ENCODE measurements around the gene CAMTA1. TPM values are rescaled to one million over a fixed set of nuclear protein-coding genes. Genes with fewer than 3 reads are reported as not detected.
"Not testable (repeated sequence)": the region's sequence is repeated elsewhere in the genome, so short reads cannot be mapped to it uniquely, and the experiment has no call there.

CAMTA1 gene
- total RNA-seq, 1 experiment from 2014 or later = 102 TPM

GRCh38 chr1:7686301-7686850 lies 901.1 kb downstream of the CAMTA1 start:
- H3K27me3 ChIP-seq (ENCODE audit: control insufficient read depth, insufficient read depth, low read length) = no peaks in the 10 kb centered on the region; the same call in 1 of the 2 replicates
- peak; percentile 48 for DNase-seq
- no peak overlapping the region for H3K4me3 ChIP-seq (ENCODE audit: insufficient read depth, low read depth, low read length)
- H3K36me3 ChIP-seq (replicated peaks; ENCODE audit: control insufficient read depth, insufficient read depth, low read length) = no peaks in the 10 kb centered on the region

DNA sequence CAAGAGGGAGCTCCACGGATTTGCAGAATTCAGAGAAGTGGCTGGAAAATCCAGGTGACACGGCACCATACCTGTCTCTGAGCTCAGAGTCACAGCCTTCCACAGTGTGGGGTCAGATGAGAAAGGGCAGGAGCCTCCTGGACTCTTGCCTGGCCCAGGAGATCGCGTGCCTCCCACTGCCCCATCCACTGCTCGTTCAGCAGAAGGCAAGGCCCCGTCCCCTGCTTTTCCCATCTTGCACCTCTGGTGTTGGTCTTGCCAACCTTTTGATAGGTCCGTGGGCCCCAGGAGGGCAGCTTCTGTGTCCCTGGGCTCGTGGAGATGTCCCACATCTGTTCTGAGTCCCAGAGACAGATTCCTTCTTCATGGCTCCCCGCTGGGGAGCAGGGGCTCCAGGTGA lies 902.2 kb downstream of the CAMTA1 start:
- Histone ChIP-seq H3K36me3 (replicated peaks; ENCODE audit: control insufficient read depth, insufficient read depth, low read length) (no peaks in the 10 kb centered on the region), H3K4me3 (ENCODE audit: insufficient read depth, low read depth, low read length) (no peak overlapping the region), H3K27me3 (ENCODE audit: control insufficient read depth, insufficient read depth, low read length) (no peaks in the 10 kb centered on the region; the same call in 1 of the 2 replicates)
- DNase-seq = peak; percentile 16

DNA sequence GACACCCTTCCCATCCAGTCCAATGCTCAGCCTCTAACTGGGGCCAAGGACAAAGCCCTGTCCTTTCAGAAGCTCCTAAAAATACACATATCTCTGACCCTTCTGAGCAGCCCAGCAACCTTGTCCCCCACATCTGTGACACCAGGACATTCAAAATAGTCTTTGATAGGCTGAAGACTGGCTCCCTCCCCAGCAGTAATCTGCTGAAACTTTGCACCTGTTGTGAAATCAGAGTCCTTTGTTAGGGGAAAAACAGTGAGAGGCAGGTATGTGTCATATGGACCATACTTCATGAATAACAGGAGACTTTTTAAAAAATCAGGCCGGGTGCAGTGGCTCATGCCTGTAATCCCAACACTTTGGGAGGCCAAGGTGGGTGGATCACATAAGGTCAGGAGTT lies 903.4 kb downstream of the CAMTA1 start:
- no peaks in the 10 kb centered on the region; the same call in 1 of the 2 replicates for H3K27me3 ChIP-seq (ENCODE audit: control insufficient read depth, insufficient read depth, low read length)
- H3K4me3 ChIP-seq (ENCODE audit: insufficient read depth, low read depth, low read length) = no peak overlapping the region
- DNase-seq = no peak
- no peaks in the 10 kb centered on the region for H3K36me3 ChIP-seq (replicated peaks; ENCODE audit: control insufficient read depth, insufficient read depth, low read length)

GRCh38 chr1:7689307-7689706 lies 904.1 kb downstream of the CAMTA1 start:
- not testable (repeated sequence) for H3K27me3 ChIP-seq (ENCODE audit: control insufficient read depth, insufficient read depth, low read length)

GRCh38 chr1:7690076-7690475 lies 904.8 kb downstream of the CAMTA1 start:
- DNase-seq = peak; percentile 10
- no peaks in the 10 kb centered on the region; the same call in 1 of the 2 replicates for H3K27me3 ChIP-seq (ENCODE audit: control insufficient read depth, insufficient read depth, low read length)
- no peaks in the 10 kb centered on the region for H3K36me3 ChIP-seq (replicated peaks; ENCODE audit: control insufficient read depth, insufficient read depth, low read length)
- H3K4me3 ChIP-seq (ENCODE audit: insufficient read depth, low read depth, low read length) = no peak overlapping the region

More at GRCh38 chr1:7689307-7689706, 904.1 kb downstream of the CAMTA1 start:
- H3K36me3 ChIP-seq (replicated peaks; ENCODE audit: control insufficient read depth, insufficient read depth, low read length); DNase-seq; H3K4me3 ChIP-seq (ENCODE audit: insufficient read depth, low read depth, low read length): not testable (repeated sequence)

GRCh38 chr1:7690496-7691182 lies 905.4 kb downstream of the CAMTA1 start:
- H3K27me3 ChIP-seq (ENCODE audit: control insufficient read depth, insufficient read depth, low read length) = no peaks in the 10 kb centered on the region; the same call in 1 of the 2 replicates
- no peak for DNase-seq
- no peaks in the 10 kb centered on the region for H3K36me3 ChIP-seq (replicated peaks; ENCODE audit: control insufficient read depth, insufficient read depth, low read length)
- no peak overlapping the region for H3K4me3 ChIP-seq (ENCODE audit: insufficient read depth, low read depth, low read length)

DNA sequence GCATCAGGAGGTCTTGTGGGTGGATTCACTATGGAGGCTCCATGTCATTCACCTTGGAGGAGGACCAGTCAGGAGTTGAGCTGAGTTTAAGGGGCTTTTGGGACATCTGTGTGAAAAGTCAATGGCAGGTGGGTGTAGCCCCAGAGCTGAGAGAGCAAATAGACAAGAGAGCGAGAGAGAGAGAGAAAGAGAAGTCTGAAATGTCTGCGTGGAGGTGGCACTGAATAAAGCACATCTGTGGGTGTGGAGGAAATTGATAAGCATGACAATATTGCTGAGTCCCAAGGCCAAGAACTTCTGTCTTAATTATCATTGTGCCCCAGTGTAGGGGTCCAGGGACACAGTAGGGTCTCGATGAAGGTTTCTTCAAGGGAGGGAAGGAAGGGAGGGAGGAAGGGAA lies 906.3 kb downstream of the CAMTA1 start:
- Histone ChIP-seq H3K36me3 (replicated peaks; ENCODE audit: control insufficient read depth, insufficient read depth, low read length) (no peaks in the 10 kb centered on the region), H3K4me3 (ENCODE audit: insufficient read depth, low read depth, low read length) (no peak overlapping the region), H3K27me3 (ENCODE audit: control insufficient read depth, insufficient read depth, low read length) (no peaks in the 10 kb centered on the region; the same call in 1 of the 2 replicates)
- no peak for DNase-seq

GRCh38 chr1:7692005-7692404 lies 906.8 kb downstream of the CAMTA1 start:
- Histone ChIP-seq H3K36me3 (replicated peaks; ENCODE audit: control insufficient read depth, insufficient read depth, low read length) (no peaks in the 10 kb centered on the region), H3K27me3 (ENCODE audit: control insufficient read depth, insufficient read depth, low read length) (no peaks in the 10 kb centered on the region; the same call in 1 of the 2 replicates), H3K4me3 (ENCODE audit: insufficient read depth, low read depth, low read length) (no peak overlapping the region)
- DNase-seq = no peak

GRCh38 chr1:7693037-7693436 lies 907.8 kb downstream of the CAMTA1 start:
- H3K36me3 ChIP-seq (replicated peaks; ENCODE audit: control insufficient read depth, insufficient read depth, low read length); H3K4me3 ChIP-seq (ENCODE audit: insufficient read depth, low read depth, low read length); H3K27me3 ChIP-seq (ENCODE audit: control insufficient read depth, insufficient read depth, low read length); DNase-seq: not testable (repeated sequence)

GRCh38 chr1:7693662-7694061 lies 908.4 kb downstream of the CAMTA1 start:
- H3K27me3 ChIP-seq (ENCODE audit: control insufficient read depth, insufficient read depth, low read length) = no peaks in the 10 kb centered on the region; the same call in 1 of the 2 replicates
- no peaks in the 10 kb centered on the region for H3K36me3 ChIP-seq (replicated peaks; ENCODE audit: control insufficient read depth, insufficient read depth, low read length)
- DNase-seq = no peak
- no peak overlapping the region for H3K4me3 ChIP-seq (ENCODE audit: insufficient read depth, low read depth, low read length)

DNA sequence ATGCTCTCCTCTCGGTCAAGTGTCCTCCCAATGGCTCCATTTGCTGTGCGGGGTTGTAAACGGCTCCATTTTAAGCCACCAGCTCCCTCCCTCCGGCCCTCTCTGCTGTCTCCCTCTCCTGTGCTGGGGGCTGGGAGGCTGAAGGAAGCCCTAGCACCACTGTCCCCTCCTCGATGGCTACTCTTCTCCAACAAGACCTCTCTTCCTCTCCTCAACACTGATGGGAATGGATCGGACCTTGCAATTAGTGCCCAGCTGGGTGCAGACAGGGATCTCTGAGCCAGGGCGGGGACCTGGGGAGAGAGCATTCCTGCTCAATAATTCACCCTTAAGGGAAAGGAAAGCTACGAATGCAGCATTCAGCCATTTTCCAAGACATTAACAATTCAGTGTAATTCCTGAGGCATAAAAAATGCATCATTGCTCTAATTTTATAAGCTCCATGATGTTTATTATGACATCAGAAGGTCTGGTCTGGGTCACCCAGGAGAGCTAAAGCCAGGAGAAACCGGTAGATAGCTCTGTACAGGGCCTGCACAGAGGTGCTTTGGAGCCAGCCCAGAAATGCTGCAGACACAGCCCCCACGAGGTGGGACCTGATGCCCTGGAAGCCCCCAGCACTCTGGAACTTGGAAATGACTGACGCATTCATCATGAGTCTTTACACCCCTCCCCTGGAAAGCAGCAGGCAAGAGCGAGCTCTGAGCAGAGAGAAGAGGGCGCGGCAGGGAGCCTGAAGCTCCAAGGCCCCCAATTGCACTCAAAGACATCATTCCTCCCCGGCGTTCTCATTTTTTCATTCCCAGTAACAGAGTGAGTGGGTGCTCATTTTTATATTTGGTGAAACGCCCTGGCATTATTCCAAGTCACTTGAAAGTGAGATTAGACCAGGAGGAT lies 909.6 kb downstream of the CAMTA1 start:
- Histone ChIP-seq H3K27me3 (ENCODE audit: control insufficient read depth, insufficient read depth, low read length) (no peaks in the 10 kb centered on the region), H3K36me3 (replicated peaks; ENCODE audit: control insufficient read depth, insufficient read depth, low read length) (no peaks in the 10 kb centered on the region), H3K4me3 (ENCODE audit: insufficient read depth, low read depth, low read length) (no peak overlapping the region)
- DNase-seq = no peak

GRCh38 chr1:7695497-7696117 lies 910.4 kb downstream of the CAMTA1 start:
- H3K36me3 ChIP-seq (replicated peaks; ENCODE audit: control insufficient read depth, insufficient read depth, low read length) = no peaks in the 10 kb centered on the region
- DNase-seq = no peak
- H3K4me3 ChIP-seq (ENCODE audit: insufficient read depth, low read depth, low read length) = no peak overlapping the region
- H3K27me3 ChIP-seq (ENCODE audit: control insufficient read depth, insufficient read depth, low read length) = no peaks in the 10 kb centered on the region

GRCh38 chr1:7698641-7699040 lies 913.4 kb downstream of the CAMTA1 start:
- Histone ChIP-seq H3K36me3 (replicated peaks; ENCODE audit: control insufficient read depth, insufficient read depth, low read length) (no peaks in the 10 kb centered on the region), H3K27me3 (ENCODE audit: control insufficient read depth, insufficient read depth, low read length) (peaks cover 12% of the 10 kb centered on the region), H3K4me3 (ENCODE audit: insufficient read depth, low read depth, low read length) (no peak overlapping the region)
- peak; percentile 31 for DNase-seq

DNA sequence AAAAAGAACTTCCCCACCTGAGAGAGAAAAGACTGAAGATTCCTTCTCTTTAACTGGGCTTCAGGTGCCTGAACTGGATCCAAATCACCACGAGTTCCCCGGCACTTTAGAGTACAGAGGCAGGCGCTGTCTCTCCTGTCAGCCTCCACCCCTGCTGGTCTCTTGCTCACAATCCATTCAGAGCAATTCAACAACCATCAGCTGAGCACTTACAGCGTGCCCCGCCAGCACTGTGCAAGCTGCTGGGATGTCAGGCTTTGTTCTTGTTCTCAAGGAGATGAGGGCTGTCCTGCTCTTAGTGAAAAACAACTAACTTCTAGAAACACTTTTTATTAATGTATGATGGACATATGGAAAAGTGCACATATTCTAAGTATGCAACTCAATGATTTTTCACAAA lies 917.1 kb downstream of the CAMTA1 start:
- peak; percentile 75 for DNase-seq

More for the DNA sequence above, 917.1 kb downstream of the CAMTA1 start:
- H3K36me3 ChIP-seq (replicated peaks; ENCODE audit: control insufficient read depth, insufficient read depth, low read length) = no peaks in the 10 kb centered on the region
- H3K27me3 ChIP-seq (ENCODE audit: control insufficient read depth, insufficient read depth, low read length) = peaks cover 29% of the 10 kb centered on the region
- H3K4me3 ChIP-seq (ENCODE audit: insufficient read depth, low read depth, low read length) = no peak overlapping the region
